Epithelial cell of esophagus (primary cell): ENCODE data around the gene PTGIS.

Source experiments
- DNase-seq: peaks from one replicate; pipeline ENCODE4 v3.0.0; 2010; ENCODE audit warnings: low read depth
- H3K4me3 ChIP-seq: 2 replicates; pipeline ENCODE4 v1.5.1; 2011; ENCODE audit warnings: mild to moderate bottlenecking, low read length, control low read depth
- TF ChIP-seq, protein P1 (sequence below): IDR thresholded peaks from 2 replicates; pipeline ENCODE4 v1.5.1; 2011; ENCODE audit warnings: low read depth, mild to moderate bottlenecking, low read length, control low read depth, inconsistent platforms; ENCODE audit not compliant: insufficient read depth; ENCODE audit errors: missing control alignments

The PTGIS gene

DNA sequence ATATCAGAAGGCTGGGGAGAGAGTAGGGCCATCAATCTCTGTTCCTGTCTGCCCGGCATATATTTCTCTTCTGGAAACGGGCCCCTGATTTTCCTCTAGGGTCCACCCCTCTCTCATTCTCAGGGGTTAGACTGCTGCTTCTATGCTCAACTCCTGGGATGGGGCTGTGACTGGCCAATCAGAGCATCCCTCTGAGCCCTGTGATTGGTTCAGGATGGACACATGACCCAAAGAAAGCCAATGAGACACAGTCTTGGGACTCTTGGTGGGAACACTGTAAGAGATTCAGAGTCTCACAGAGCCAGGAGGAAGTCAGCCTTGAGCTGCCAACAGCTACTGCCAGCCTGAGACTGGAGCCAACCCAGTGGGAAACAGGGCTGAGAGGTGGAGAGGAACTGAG lies 54.4 kb downstream of the PTGIS start:
- no peak for DNase-seq
- TF ChIP-seq, protein P1, sequence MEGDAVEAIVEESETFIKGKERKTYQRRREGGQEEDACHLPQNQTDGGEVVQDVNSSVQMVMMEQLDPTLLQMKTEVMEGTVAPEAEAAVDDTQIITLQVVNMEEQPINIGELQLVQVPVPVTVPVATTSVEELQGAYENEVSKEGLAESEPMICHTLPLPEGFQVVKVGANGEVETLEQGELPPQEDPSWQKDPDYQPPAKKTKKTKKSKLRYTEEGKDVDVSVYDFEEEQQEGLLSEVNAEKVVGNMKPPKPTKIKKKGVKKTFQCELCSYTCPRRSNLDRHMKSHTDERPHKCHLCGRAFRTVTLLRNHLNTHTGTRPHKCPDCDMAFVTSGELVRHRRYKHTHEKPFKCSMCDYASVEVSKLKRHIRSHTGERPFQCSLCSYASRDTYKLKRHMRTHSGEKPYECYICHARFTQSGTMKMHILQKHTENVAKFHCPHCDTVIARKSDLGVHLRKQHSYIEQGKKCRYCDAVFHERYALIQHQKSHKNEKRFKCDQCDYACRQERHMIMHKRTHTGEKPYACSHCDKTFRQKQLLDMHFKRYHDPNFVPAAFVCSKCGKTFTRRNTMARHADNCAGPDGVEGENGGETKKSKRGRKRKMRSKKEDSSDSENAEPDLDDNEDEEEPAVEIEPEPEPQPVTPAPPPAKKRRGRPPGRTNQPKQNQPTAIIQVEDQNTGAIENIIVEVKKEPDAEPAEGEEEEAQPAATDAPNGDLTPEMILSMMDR, result no peak
- no peak overlapping the region for H3K4me3 ChIP-seq

DNA sequence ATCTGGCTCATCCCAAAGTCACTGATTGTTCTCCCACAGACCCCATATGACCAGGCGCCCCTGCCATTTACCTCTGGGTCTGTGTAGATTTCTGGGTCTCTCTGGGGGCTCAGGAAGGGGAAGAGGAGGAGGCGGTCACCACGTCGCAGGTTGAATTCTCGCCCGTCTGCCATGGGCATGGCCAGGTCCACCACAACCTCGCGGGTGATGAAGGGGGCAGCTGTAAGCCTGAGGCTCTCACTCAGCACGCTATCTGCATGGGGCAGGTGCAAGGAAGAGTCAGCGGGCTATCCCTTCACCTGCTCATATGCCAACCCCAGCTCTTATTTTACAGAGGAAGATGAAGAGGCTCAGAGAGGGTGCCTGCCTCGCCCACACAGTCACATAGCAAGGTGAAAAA lies 54.9 kb downstream of the PTGIS start:
- no peak overlapping the region for H3K4me3 ChIP-seq
- TF ChIP-seq, protein P1, result no peak
- no peak for DNase-seq

DNA sequence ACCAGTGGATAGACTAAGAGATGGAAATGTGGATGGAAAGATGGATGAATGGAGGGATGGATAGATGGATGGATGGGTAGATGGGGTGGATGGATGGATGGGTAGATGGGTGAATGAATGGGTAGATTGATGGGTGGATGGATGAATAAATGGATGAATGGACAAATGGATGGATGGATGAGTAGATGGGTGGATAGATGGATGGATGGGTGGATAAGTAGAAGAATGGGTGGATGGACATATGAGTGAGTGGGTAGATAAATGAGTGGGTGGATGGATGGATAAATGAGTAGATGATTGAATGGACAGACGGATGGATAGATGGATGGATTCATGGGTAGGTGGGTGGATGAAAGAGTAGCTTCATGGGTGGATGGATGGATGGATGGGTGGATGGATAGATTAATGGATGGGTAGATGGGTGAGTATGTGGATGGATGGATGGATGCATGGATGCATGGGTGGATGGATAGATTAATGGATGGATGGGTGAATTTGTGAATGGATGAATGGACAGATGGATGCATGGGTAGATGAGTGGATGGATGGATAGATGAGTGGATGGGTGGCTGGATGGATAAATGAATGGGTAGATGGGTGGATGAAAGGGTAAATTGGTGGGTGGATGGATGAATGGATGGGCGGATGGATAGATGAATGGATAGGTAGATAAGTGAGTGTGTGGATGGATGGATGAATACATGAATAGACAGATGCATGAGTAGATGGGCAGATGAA lies 56.0 kb downstream of the PTGIS start:
- H3K4me3 ChIP-seq, result no peak overlapping the region
- TF ChIP-seq, protein P1, result no peak
- no peak for DNase-seq

DNA sequence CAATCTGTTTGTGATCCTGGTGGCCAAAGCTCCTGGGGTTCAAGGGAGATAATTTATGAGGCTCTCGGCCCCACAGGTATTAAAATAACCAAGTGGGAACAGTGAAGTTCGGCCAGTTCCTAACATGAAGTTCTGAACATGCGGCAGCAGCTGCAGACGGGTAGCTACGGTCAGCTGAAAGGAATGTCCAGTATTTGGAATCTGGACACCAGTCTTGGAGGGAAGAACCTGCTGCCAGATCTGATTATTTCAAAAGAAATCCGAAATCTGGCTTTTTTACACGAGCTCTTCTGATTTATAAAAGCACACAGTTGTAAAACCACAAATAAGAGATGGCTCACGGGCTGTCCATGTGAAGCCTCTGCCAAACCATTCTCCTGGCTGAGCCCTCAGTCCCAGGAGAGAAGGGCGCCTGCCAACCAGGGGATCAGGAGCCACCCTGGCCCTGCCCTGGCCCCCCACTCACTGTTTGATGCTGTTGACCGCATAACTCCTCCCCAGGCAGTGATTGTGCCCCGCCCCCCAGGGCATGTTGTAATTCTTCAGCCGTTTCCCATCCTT lies 57.3 kb downstream of the PTGIS start:
- TF ChIP-seq, protein P1, result no peak
- DNase-seq, result no peak
- no peak overlapping the region for H3K4me3 ChIP-seq

DNA sequence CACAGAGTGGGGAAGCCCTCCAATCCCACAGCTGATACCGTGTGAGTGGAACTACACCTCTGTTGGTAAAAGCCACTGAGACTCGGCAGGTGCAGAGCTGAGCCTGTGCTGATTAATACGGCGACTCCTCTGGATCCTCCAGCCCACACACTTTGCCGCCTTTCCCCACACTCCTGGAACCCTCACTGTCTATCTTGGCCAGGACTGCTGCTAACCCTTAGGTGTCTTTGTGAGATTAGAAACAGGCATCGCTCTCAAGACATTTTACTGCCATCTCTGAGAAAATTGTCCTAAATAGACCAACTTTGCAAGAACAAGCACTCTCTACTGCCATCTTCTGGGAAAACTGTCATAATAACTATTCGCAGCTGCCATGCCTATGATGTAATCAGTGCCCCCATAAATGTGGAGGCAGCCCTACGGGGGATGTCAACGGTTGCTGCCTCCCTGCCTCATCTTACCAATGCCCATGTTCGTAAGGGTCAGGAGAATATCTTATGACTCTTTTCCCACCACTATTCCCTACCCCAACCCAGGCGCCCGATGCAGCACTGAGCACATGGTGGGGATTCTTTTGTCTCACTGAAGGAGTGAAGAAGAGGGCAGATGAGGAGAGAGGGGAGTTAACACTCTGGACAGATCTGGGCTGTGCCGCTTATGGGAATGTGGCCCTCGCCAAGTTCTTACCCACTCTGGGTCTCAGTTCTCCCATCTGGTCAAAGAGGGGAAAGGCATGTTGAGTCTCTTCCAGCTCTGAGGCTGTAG lies 59.3 kb downstream of the PTGIS start:
- TF ChIP-seq, protein P1, result peak; percentile 37
- no peak overlapping the region for H3K4me3 ChIP-seq
- DNase-seq, result peak; percentile 41

DNA sequence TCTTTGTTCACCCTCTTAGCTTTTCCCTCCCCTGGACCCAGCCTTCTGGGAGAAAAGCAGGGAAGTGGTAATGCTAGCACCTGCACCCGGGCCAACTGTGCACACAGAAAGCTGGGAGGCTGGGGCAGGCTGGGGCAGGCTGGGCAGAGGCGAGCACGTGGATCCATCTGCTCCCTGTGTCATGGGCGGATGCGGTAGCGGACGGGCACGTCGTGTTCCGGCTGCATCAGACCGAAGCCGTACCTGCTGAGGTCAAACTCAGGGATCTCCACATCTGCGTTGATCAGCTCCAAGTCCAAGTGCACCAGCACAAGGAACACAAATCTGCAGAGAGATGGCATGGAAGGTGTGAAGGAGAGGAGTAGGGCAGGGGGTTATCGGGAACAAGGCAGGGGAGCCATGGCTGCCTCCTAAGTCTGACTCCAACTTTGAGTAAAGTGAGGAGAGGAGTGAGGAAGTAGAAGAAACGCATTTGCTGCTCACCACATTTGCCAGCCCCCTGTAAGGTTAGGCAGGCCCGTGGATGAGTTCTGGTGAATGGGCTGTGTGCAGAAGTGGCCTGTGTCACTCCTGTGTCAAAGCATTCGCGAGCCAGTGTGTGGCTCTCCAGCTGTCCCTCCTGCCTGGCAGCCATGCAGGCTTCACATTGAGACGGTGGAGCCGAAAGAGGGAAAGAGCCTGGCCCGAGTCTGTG lies 60.0 kb downstream of the PTGIS start:
- H3K4me3 ChIP-seq, result no peak overlapping the region
- no peak for DNase-seq
- TF ChIP-seq, protein P1, result no peak
